H1 (cell line): Measurements from ENCODE around the gene ROBO4. TPM values are rescaled to one million over a fixed set of nuclear protein-coding genes. Genes with fewer than 3 reads are reported as not detected.

Source experiments
- BRCA1 ChIP-seq: IDR thresholded peaks from 2 replicates; pipeline ENCODE4 v1.6.1; 2012; ENCODE audit warnings: low read depth, low read length, improper control_type of control experiment
- CHD7 ChIP-seq: fragments of 300-600 bp; sonication (generic); IDR thresholded peaks from 2 replicates; pipeline ENCODE4 v1.7.1; 2012; ENCODE audit warnings: low read length, moderate library complexity, mild to moderate bottlenecking, inconsistent platforms; ENCODE audit not compliant: insufficient replicate concordance
- CREB1 ChIP-seq: IDR thresholded peaks from 2 replicates; pipeline ENCODE4 v1.6.1; 2012; ENCODE audit warnings: inconsistent platforms
- E2F6 ChIP-seq: IDR thresholded peaks from 2 replicates; pipeline ENCODE4 v1.6.1; 2012; ENCODE audit warnings: inconsistent platforms
- HDAC6 ChIP-seq: IDR thresholded peaks from one replicate; pipeline ENCODE4 v1.7.1; 2012; ENCODE audit warnings: low read depth, mild to moderate bottlenecking, inconsistent platforms, low read length, moderate library complexity
- POU5F1 ChIP-seq: IDR thresholded peaks from 2 replicates; pipeline ENCODE4 v1.6.1; 2011; ENCODE audit warnings: low read depth, mild to moderate bottlenecking, low read length, moderate library complexity
- TAF1 ChIP-seq: IDR thresholded peaks from 2 replicates; pipeline ENCODE4 v1.6.1; 2011; ENCODE audit warnings: mild to moderate bottlenecking, low read depth, low read length
- polyA plus RNA-seq, 7 experiments: library from polyadenylated mRNA; depleted of rRNA in 3 of 7; stranded (reverse) in 5 of 7; unstranded in 2 of 7; fragments of >200 nt in 5 of 7; fragments of 200-250 nt in 2 of 7; gene quantifications; 1 replicate in 5 of 7; 2 replicates in 1 of 7; 4 replicates in 1 of 7; pipeline versions ENCODE4 v1.2.1 to v1.2.3, GENCODE V29; 2011 to 2013; ENCODE audit warnings: missing spikeins in 2 of 7, mixed read lengths in 2 of 7
- total RNA-seq: library from RNA; stranded (reverse); fragmentation: NEBNext Ultra II Directional; extraction: Animal tissue kit (Norgen Biotek cat#: 25700); gene quantifications from 2 replicates; pipeline ENCODE4 v1.2.1, GENCODE V29; 2021

The ROBO4 gene
- total and polyA plus RNA-seq, 2 of the 8 experiments (the other 6 are each of a cell fraction or from before 2014, with no cell fraction given): 0.03 TPM; not detected in 1

- TF ChIP-seq CHD7 (no peak), BRCA1 (no peak), E2F6 (no peak), HDAC6 (no peak), CREB1 (no peak), POU5F1 (no peak), TAF1 (no peak)
These were observed 22.3 kb downstream of the ROBO4 start (continued) for GRCh38 chr11:124875401-124875800.
